ENCODE measurements around the gene DENND10.
"Not testable (repeated sequence)": the region's sequence is repeated elsewhere in the genome, so short reads cannot be mapped to it uniquely, and the experiment has no call there.

DENND10 gene

DNA sequence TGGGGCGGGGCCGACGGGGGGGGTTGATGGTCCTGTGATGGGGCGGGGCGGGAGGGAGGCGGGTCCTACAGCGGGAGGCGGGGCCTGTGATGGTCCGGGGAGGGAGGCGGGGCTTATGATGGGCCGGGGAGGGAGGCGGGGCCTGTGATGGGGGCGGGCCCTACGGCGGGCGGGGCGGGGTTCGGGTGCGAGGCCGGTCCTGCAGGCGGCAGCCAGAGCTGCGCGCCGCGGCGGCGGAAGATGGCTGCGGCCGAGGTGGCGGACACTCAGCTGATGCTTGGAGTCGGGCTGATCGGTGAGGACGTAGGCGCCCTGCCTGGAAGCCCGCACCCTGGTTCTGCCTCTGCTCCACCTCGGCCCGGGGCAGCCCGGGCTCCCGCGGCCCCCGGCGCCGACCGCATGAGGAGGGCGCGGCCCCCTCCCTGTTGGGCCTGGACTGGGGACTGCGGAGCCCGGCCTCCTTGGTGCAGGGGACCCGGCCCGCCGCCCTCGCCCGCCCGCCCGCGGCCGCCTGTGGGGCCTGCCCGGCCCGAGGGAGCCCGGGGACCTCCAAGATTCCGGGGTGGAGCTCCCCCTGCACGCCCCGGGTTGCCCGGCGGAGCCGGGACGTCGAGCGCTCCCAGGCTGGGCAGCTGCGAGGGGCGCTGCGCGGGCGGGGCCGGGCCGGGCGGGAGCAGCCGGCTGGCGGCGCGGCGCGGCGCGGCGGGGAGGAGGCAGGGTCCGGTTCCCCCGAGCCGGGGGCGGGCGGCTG is at the start of gene DENND10:
Gene DENND10 (plus strand): TSS at position 211 of the 751 bp plus-strand sequence. CDS start 30 bp downstream, at position 241.
- peak; percentile 79 for DNase-seq

DNA sequence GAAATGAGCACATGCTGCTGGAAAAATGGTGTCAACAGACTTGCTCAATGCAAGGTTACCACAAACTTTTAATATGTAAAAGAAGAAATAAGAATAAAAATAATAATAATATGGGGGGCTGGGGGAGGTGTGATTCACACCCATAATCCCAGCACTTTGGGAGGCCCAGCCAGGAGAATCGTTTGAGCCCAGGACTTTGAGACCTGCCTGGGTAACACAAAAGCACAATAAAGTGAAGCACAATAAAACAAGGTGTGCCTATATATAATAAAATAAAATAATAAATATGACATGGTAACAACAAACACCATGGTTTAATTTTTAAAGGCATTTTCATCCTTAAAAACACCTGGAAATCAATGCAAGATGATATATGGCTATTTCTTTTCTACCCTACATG is 48.4 kb upstream of the DENND10 start:
- DNase-seq: no peak

GRCh38 chr10:119058010-119058409 is 45.9 kb upstream of the DENND10 start:
- no peak for DNase-seq

DNA sequence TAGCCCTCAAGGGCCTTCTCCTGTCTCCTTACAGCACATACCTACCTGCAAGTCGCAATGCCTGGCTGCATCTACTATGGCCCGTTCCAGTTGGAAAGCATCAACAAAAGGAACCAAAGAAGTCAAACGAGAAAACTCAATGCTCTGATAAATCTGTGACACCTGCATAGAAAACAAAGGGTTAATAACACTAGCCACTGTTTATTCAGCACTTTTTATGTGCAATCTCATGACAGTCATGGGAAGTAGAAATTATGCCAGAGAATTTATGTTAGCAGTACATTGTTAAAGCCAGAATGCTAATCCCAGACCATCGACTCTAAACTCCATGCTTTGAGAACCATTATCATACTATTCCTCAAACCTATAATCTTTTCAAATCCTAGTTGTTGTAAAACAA is 44.4 kb upstream of the DENND10 start:
- no peak for DNase-seq

DNA sequence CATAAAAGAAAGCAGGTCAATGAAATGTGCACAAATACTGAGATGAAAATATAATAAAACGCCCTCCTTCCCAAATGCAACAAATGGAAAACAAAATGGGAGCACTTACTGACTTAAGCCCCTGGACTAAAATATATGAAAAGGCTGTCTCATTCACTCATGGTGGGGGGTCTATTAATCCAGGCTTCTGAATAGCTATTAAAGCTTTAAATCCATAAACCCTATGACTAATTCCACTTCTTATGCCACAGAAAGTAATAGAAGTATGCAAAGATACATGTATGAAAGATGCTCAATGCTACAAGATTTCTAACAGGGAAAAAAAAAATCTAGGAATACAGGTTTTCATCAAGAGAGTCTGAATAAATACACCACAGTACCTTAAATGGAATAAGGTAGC is 43.8 kb upstream of the DENND10 start:
- DNase-seq: no peak

DNA sequence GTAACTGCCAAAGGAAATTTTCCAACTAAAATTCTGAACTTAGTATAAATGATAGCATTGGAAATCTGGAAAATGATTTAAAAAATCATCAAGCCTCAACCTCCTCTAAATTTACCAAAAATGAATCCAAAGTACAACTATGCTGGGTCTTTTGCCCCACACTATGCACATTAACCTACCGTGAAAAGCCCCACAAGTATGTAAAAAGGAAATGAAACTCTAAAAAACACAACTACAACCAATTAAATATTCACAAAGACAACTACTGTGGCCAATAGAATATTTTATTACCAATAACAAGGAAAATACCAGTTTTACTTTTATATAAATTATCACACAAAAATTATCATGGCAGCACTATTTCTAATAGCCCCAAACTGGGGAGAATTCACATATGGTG is 42.6 kb upstream of the DENND10 start:
- DNase-seq: no peak

DNA sequence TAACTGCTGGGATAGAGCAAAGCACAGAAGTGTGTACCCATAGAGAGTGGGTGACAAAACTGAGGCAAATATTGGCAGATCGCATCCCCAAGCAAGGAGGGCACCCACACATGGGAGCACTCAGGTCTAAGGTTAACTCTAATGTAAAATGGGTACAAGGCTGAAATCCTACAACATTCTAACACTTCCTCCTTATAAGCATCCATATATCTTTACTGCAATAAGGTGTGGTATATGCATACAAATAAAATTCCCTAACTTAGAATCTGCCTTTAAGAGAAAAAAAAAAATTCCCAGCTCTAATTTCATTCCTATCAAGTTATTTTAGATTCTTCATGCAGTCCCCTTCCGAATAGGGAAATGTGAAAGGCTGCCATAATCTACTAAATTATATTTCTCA is 42.0 kb upstream of the DENND10 start:
- no peak for DNase-seq

- no peak for DNase-seq
Measured at GRCh38 chr10:119070395-119071165, 33.3 kb upstream of the DENND10 start.

DNA sequence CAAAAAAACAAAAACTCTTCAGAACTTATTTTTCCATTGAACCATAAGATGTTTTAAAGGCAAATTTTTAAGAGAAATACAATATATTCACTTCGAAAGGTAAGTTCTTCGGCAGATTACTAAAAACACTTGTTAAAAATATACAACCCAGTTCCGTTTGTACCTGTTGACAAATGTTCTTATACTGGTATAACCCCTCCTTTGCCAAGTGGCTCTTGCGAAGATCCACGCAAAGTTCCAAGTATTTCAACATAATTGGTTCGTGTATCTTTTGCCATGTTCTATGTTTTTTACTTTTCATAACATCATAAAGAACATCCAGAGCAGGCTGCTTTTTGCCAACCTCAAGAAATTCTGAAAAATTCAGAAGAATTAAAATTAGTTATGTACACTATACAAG is 30.3 kb upstream of the DENND10 start:
- no peak for DNase-seq

DNA sequence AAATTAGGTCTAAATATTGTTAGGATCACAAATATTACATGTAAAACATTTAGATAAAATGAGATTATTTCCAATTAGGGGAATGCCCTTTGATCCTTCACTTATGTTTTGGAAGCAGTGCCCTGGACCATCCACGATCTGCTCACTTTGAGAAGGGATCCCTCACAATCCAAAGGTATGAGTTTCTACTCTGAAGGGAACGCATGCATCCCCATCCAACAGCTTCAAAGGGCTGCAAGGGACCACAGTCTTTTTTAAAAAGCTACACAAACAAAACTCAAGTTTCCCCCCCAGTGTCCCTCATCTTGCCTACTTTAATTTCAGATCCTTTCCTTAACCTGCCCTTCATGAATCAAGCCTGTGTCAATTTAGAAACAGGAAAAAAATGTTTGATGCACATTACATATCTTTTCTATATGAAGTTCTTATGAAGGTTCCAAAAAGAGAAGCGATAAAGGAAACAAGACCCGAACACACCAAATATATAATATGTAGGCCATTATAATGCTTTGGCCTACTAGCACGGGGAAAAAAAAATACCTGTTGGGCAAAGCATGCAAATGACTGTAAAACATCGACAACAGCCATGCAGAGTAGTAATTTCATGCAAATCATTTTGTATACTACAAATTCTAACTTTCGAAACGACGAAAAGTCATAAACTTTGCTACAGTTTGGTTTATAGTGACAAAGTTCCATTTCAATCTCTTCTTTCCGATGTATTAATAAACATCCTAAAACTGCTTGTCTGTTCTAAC is 25.3 kb upstream of the DENND10 start:
- no peak for DNase-seq

GRCh38 chr10:119079599-119080520 is 24.1 kb upstream of the DENND10 start:
- DNase-seq: peak; percentile 53

DNA sequence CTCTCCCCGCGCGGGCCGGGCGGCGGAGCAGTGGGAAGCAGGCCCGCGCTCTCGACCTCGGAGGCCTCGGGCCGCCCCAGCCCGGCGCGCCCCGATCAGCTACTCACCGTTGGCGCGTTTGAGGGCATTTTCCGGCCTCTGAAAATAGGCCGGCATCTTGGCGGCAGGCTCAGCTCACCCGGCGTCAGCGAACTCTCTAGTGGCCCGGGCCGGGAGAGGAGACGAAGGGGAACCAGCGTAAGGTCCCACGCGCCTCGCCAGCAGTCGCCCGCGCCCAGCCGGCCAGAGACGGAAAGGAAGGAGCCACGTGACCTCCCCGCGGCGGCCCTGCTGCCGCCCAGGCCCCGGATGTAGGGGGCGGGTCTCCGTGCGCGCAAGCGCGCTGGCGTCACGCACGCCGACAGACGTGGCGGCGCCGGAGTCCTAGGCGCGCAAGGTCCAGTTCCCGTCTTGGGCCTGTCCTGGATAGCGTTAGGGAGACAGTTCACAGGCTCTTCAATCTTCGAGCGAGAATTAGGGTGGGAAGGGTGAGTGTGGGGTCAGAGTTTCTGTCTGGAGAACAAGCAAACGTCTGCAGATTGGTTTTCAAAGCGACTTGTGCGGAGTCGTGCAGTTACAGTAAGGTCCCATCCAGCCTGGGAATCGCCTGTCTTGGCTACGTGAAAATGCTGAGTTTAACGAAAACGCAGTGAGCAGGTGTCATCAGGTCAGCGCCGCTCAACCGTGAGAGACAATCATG is 23.2 kb upstream of the DENND10 start, which contains the start of gene EIF3A:
Gene EIF3A (minus strand): TSS at position 297 of the 739 bp plus-strand sequence. CDS start 141 bp downstream, at position 156.
- peak; percentile 85 for DNase-seq

DNA sequence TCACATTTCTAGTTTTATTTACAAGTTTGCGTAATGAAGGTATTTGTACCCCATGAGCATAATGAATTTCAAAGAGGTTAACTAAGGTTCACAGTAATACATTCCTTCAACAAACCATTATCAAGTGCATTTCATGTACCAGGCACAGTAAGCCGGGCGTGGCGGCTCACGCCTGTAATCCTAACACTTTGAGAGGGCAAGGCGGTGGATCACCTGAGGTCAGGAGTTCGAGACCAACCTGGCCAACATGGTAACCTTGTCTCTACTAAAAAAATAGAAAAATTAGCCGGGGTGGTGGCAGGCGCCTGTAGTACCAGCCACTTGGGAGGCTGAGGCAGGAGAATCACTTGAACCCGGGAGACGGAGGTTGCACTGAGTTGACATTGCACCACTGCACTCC is 19.0 kb upstream of the DENND10 start:
- DNase-seq: no peak

- DNase-seq: no peak
Measured at GRCh38 chr10:119087271-119087882, 16.5 kb upstream of the DENND10 start.

DNA sequence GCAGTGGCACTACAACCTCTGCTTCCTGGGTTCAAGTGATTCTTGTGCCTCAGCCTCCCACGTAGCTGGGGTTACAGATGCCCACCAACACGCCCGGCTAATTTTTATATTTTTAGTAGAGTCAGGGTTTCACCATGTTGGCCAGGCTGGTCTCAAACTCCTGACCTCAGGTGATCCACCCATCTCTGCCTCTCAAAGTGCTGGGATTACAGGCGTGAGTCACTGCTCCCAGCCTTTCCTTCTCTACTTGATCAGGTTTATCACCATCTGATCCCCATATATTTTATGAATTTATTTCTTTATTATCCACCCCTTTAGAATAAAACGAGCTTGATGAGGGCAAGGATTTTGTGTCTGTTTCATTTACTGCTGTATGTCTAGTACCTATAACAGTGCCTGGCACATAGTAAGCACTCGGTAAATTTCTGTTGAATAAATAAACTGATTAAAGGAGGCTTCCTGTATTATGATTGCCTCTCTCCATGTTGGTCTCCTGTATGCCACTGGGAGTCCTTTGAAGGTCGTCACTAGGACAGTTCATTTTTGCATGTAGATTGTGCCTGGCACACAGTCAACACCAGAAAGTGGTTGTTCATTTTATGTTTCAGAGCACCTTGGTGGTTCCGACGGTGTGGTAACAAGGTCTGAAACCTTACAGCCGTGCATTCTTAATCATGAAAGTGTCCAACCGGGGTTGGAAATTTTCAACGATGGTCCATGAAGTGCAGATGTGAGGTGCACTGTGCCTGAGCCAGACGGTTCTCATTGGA is 13.7 kb upstream of the DENND10 start:
- no peak for DNase-seq

- peak; percentile 29 for DNase-seq
Measured at GRCh38 chr10:119090968-119091367, 12.9 kb upstream of the DENND10 start.

GRCh38 chr10:119095640-119096039 is 8.3 kb upstream of the DENND10 start:
- no peak for DNase-seq

- DNase-seq: not testable (repeated sequence)
Measured at GRCh38 chr10:119096641-119097415, 7.1 kb upstream of the DENND10 start.

DNA sequence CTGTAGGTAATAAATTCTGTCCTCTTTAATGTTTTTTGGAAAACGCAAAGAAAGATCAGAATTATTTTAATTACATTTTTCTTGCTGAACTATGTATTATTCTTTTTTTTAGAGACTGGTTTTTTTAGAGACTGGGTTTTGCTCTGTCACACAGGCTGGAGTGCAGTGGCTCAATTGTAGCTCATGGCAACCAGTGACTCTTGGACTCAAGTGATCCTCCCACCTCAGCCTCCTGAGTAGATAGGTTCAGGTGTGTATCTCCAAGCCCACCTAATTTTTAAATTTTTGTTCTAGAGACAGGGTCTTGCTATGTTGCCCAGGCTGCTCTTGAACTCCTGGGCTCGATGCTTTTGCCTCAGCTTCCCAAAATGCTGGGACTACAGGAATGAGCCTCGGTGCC is 5.3 kb upstream of the DENND10 start:
- no peak for DNase-seq
